HEK293 (cell line): ENCODE results near the gene PDGFA.

ENCODE experiments used
- CTCF ChIP-seq: fragments of 450-650 bp; formaldehyde crosslinking; IDR thresholded peaks from 2 replicates; pipeline ENCODE4 v1.5.1; 2016; ENCODE audit warnings: missing biosample characterization, missing genetic modification characterization
- KLF16 ChIP-seq: fragments of 450-650 bp; formaldehyde crosslinking; IDR thresholded peaks from 2 replicates; pipeline ENCODE4 v1.5.1; 2017; ENCODE audit warnings: missing biosample characterization, missing genetic modification characterization
- KLF9 ChIP-seq: fragments of 450-650 bp; formaldehyde crosslinking; IDR thresholded peaks from 2 replicates; pipeline ENCODE4 v1.5.1; 2016; ENCODE audit warnings: missing biosample characterization, missing genetic modification characterization, low read depth
- ZNF473 ChIP-seq: fragments of 450-650 bp; formaldehyde crosslinking; IDR thresholded peaks from 2 replicates; pipeline ENCODE4 v1.5.1; 2017; ENCODE audit warnings: missing biosample characterization, missing genetic modification characterization
- ZNF529 ChIP-seq: fragments of 450-650 bp; formaldehyde crosslinking; IDR thresholded peaks from 2 replicates; pipeline ENCODE4 v1.5.1; 2017; ENCODE audit warnings: missing genetic modification characterization, missing biosample characterization; ENCODE audit not compliant: insufficient replicate concordance

GRCh38 chr7:479948-480499, 39.6 kb downstream of the PDGFA start:
- TF ChIP-seq CTCF (tag by site-specific recombination) = no peak
- TF ChIP-seq ZNF473 (tag by site-specific recombination) = no peak
- TF ChIP-seq KLF16 (tag by site-specific recombination) = no peak
- TF ChIP-seq ZNF529 (tag by site-specific recombination) = no peak
- TF ChIP-seq KLF9 (tag by site-specific recombination) = no peak
